ENCODE measurements around the gene ING2. TPM values are rescaled to one million over a fixed set of nuclear protein-coding genes. Genes with fewer than 3 reads are reported as not detected.
A peak's percentile ranks its signal among the peaks of the same experiment; 100 is the strongest.

The ING2 gene
- total and polyA plus RNA-seq, 10 of the 15 experiments (the other 5 are each of a cell fraction or from before 2014, with no cell fraction given), result 3.3 to 16.1 (median 10.9) TPM

GRCh38 chr4:183504064-183504929, 561 bp upstream of the ING2 start (continued):
- TF ChIP-seq MAX (IDR thresholded peaks at IDR 0.05; ENCODE audit: low read depth, low read length) (peak; percentile 36; the same call in 1 of the 2 replicates), SKIL (IDR thresholded peaks at IDR 0.05; ENCODE audit: low read depth, poor library complexity, severe bottlenecking) (no peak), HDAC2 (IDR thresholded peaks at IDR 0.05) (no peak), MTA3 (IDR thresholded peaks at IDR 0.05; ENCODE audit: borderline replicate concordance, low read length) (no peak), USF2 (IDR thresholded peaks at IDR 0.05; ENCODE audit: borderline replicate concordance, low read depth, low read length) (no peak), NFXL1 (IDR thresholded peaks at IDR 0.05; ENCODE audit: borderline replicate concordance) (peak; percentile 89; the same call in 1 of the 2 replicates), CHD2 (IDR thresholded peaks at IDR 0.05; ENCODE audit: borderline replicate concordance, low read depth, low read length) (peak; percentile 88), ZNF592 (IDR thresholded peaks at IDR 0.05) (no peak), BACH1 (IDR thresholded peaks at IDR 0.05; ENCODE audit: borderline replicate concordance) (peak; percentile 78; the same call in 1 of the 2 replicates), MLLT1 (IDR thresholded peaks at IDR 0.05) (no peak), ELK1 (IDR thresholded peaks at IDR 0.05; ENCODE audit: low read depth, low read length) (peak; percentile 56; the same call in 1 of the 2 replicates), IKZF2 (IDR thresholded peaks at IDR 0.05) (no peak)
